Retinal pigment epithelial cell (primary cell): ENCODE data around the gene SLC38A5.

ENCODE experiments used
- DNase-seq: peaks from one replicate; pipeline ENCODE4 v3.0.0-alpha.2; 2010; ENCODE audit warnings: low read depth
- H3K4me3 ChIP-seq: 2 replicates; pipeline ENCODE4 v1.5.1; 2011; ENCODE audit warnings: mild to moderate bottlenecking, low read length, control low read depth, moderate library complexity
- TF ChIP-seq, protein P1 (sequence below): conservative IDR thresholded peaks from 2 replicates; pipeline ENCODE4 v1.5.1; 2011; ENCODE audit warnings: low read depth, low read length, control low read depth, inconsistent platforms

The SLC38A5 gene

GRCh38 chrX:48470833-48471118 is 716 bp upstream of the SLC38A5 start:
- H3K4me3 ChIP-seq: no peak overlapping the region
- DNase-seq: no peak
- TF ChIP-seq, protein P1, sequence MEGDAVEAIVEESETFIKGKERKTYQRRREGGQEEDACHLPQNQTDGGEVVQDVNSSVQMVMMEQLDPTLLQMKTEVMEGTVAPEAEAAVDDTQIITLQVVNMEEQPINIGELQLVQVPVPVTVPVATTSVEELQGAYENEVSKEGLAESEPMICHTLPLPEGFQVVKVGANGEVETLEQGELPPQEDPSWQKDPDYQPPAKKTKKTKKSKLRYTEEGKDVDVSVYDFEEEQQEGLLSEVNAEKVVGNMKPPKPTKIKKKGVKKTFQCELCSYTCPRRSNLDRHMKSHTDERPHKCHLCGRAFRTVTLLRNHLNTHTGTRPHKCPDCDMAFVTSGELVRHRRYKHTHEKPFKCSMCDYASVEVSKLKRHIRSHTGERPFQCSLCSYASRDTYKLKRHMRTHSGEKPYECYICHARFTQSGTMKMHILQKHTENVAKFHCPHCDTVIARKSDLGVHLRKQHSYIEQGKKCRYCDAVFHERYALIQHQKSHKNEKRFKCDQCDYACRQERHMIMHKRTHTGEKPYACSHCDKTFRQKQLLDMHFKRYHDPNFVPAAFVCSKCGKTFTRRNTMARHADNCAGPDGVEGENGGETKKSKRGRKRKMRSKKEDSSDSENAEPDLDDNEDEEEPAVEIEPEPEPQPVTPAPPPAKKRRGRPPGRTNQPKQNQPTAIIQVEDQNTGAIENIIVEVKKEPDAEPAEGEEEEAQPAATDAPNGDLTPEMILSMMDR: no peak

DNA sequence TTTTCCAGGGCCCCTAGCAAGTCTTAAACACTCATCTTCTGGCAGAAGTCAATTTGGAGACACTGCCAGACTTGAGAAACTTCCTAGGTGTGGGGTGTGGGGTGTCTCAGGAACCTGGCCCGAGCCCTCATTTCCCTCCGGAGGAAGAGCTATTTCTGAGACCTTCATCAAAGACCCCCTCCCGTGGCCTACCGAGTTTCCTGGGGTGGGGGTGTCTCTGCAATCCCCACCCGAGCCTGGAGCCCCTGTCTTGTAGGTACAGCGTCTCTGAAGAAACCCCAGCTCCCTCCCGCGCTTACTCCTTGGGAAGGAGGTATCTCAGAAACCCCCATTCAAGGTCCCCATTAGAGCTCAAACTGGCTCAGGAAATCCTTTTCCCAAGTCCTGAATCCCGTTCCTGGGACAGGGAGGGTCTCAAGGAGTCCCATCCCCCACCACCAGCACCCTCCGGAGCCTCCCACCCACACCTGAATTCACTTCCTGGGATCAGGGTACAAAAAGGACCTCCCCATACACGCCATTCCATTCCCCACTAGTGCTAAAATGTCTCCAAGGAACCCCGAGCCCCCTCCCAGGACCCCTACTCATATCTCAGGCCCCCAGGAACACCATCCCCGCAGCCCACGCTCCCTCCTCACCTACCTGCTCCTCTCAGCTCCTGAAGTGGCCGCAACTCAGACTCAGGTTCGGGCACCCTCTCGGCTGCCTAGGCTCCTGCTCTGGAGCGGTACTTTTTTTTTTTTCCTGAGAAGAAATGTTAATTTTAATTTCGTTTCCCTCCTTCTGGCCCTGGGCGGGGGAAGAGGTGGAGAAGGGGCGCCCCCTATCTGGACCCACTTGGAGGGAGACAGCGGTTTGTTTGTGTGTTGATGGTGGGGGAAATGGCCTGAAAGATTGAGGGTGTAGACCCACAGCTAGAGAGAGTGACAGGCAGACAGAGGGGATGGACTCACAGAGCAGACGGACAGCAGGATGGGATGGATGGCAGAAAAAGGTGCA is 1.1 kb downstream of the SLC38A5 start:
- no peak overlapping the region for H3K4me3 ChIP-seq
- TF ChIP-seq, protein P1: peak; percentile 21
- DNase-seq: no peak

DNA sequence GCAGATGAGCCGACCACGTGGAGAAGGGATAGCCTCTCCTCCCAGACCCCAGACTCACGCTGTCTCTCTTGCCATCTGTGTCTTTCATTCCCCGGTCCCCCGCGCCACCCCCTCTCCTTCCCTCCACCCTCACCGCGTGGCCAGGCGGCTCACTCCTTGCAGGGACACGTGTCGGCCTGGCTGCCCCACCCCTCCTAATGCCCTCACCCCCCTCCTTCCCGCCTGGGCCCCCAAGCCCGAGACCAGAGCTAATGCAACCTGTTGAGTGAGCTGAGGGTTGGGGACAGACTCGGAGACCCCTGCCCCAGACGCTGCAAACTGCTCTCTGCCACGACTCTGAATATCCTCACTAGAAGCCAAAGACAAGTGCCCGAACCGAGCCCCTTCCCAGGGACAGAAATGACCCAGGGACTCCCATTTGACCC is 1.8 kb downstream of the SLC38A5 start:
- TF ChIP-seq, protein P1: no peak
- DNase-seq: no peak
- peak overlapping the region; percentile 34 for H3K4me3 ChIP-seq

DNA sequence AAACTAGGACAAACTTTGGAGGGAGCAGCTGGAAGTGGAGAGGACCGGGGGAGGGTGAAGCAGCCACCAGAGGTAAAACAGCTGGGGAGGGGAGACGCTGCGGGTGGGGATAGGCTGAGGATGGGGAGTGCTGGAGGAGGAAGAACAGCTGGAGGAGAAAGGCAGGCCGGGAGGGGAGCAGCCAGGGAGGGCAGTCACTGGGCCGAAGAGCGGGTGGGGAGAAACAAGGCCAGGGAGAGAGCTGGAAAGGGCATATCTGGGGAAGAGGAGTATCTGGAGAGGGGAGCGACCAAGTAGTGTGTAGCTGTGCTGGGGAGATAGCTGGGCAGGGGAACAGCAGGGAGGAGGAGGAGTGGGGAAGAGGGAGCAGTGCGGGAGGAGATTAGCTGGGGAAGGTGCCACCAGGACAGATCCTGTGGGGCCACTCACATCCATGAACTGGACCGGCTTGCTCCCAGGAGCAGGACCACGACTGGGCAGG is 2.7 kb downstream of the SLC38A5 start:
- H3K4me3 ChIP-seq: peak overlapping the region; percentile 34
- no peak for DNase-seq
- TF ChIP-seq, protein P1: no peak

- no peak for DNase-seq
- no peak overlapping the region for H3K4me3 ChIP-seq
- TF ChIP-seq, protein P1: peak; percentile 32
Measured at GRCh38 chrX:48466696-48467095, 3.4 kb downstream of the SLC38A5 start.

GRCh38 chrX:48465336-48465933 is 4.6 kb downstream of the SLC38A5 start:
- H3K4me3 ChIP-seq: no peak overlapping the region

More at GRCh38 chrX:48465336-48465933, 4.6 kb downstream of the SLC38A5 start:
- DNase-seq: peak; percentile 32
- TF ChIP-seq, protein P1: no peak
